Kidney (tissue), 14 donors: ENCODE results near the gene ANKRD17. TPM values are rescaled to one million over a fixed set of nuclear protein-coding genes. Genes with fewer than 3 reads are reported as not detected.

Experiments
- DNase-seq, 5 donors: peaks; one replicate each; pipeline ENCODE4 v3.0.0-alpha.2; 2013 to 2020
- FAIRE-seq: peaks from 2 replicates; lab custom pipeline; 2012; peaks lifted over from hg19 to GRCh38; lab: Jason Lieb, UNC
- H3K27ac ChIP-seq, 2 donors: one replicate each; pipeline ENCODE4 v1.7.0; 2013; ENCODE audit warnings: low read depth in 2 of 2, low read length in 2 of 2, inconsistent platforms in 1 of 2
- H3K27me3 ChIP-seq: one replicate; pipeline ENCODE4 v1.7.1; 2013; ENCODE audit warnings: low read length, inconsistent platforms; ENCODE audit not compliant: control insufficient read depth, insufficient read depth
- H3K36me3 ChIP-seq, 3 donors: one replicate each; pipeline versions ENCODE4 v1.7.0 to v1.7.1; 2013; ENCODE audit warnings: low read length in 3 of 3, control low read depth in 1 of 3, inconsistent platforms in 1 of 3; ENCODE audit not compliant: insufficient read depth in 3 of 3, control insufficient read depth in 2 of 3
- H3K4me1 ChIP-seq, 3 donors: one replicate each; pipeline versions ENCODE4 v1.7.0 to v1.7.1; 2013; ENCODE audit warnings: low read length in 3 of 3, inconsistent platforms in 1 of 3, low read depth in 1 of 3; ENCODE audit not compliant: control insufficient read depth in 2 of 3, insufficient read depth in 2 of 3
- H3K4me3 ChIP-seq, 3 donors: one replicate each; pipeline versions ENCODE4 v1.7.0 to v1.8.1; 2013; ENCODE audit warnings: low read length in 3 of 3, control low read depth in 1 of 3, inconsistent platforms in 1 of 3
- H3K9ac ChIP-seq, 3 donors: one replicate each; pipeline versions ENCODE4 v1.7.0 to v1.7.1; 2013; ENCODE audit warnings: low read length in 3 of 3, control low read depth in 1 of 3, inconsistent platforms in 1 of 3
- H3K9me3 ChIP-seq, 3 donors: one replicate each; pipeline versions ENCODE4 v1.7.0 to v1.7.1; 2013; ENCODE audit warnings: low read length in 3 of 3, control low read depth in 1 of 3, inconsistent platforms in 1 of 3; ENCODE audit not compliant: control insufficient read depth in 2 of 3, insufficient read depth in 1 of 3
- intact Hi-C: fragments of 100-400 bp; cut with DNase I; formaldehyde crosslinking; loops from one replicate; pipeline ENCODE4 v1.11.1; 2022
- polyA plus RNA-seq: library from polyadenylated mRNA; stranded (reverse); fragments of 350-450 nt; fragmentation: Illumina TruSeq; extraction: RNeasy Lipid Tissue Mini Kit (QIAGEN cat#74804); gene quantifications from one replicate; pipeline ENCODE4 v1.2.3, GENCODE V29; 2014; ENCODE audit warnings: low read depth, low replicate concordance; ENCODE audit not compliant: insufficient read depth
- total RNA-seq: library from RNA; stranded (reverse); fragmentation: NEBNext Ultra II Directional; extraction: Animal tissue kit (Norgen Biotek cat#: 25700); gene quantifications from one replicate; pipeline ENCODE4 v1.2.1, GENCODE V29; 2021
- TF ChIP-seq, protein P1 (sequence below): IDR thresholded peaks from 3 replicates; pipeline ENCODE4 v1.5.1; 2012; ENCODE audit warnings: mild to moderate bottlenecking, moderate library complexity, borderline replicate concordance; ENCODE audit not compliant: insufficient read depth; ENCODE audit errors: extremely low read depth
- donor health status: control.
- donor health status: control.
- donor health status: control.
- donor health status: control.
- donor health status: control.
- donor health status: DM: yes; HTN: yes; CAD: no.
- donor health status: Normal renal cell carcinoma (clear cell type).

Gene ANKRD17
- total and polyA plus RNA-seq, 2 donors from 2014 or later: 13.3 to 67.7 TPM

DNA sequence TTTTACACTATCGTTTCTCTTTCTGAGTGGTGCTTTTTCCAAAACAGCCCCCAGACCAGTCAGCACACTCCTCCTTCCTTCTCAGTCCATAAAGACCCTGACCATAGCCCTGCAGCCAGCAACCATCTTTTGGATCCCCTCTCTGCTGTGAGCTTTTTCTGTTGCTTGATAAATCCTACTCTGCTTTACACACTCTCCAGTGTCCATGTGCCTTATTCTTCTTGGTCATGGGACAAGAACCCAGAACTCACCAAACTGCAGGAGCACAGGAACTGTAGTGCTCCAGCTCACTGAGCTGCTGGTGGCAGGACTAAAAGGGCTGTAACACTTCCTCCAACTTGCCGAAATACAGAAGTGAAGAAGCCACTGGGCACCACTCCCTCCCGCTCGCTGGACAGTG lies 221.5 kb downstream of the ANKRD17 start:
- no peak overlapping the region for H3K27ac ChIP-seq
- H3K9ac ChIP-seq: no peak overlapping the region
- FAIRE-seq: no peak
- peaks cover 0 to 16% (median 3%) of the 10 kb centered on the region in 3 donors for H3K9me3 ChIP-seq
- no peaks in the 10 kb centered on the region for H3K36me3 ChIP-seq
- H3K4me3 ChIP-seq: no peak overlapping the region
- intact Hi-C loops: no loop called here
- no peaks in the 10 kb centered on the region for H3K27me3 ChIP-seq
- TF ChIP-seq, protein P1, sequence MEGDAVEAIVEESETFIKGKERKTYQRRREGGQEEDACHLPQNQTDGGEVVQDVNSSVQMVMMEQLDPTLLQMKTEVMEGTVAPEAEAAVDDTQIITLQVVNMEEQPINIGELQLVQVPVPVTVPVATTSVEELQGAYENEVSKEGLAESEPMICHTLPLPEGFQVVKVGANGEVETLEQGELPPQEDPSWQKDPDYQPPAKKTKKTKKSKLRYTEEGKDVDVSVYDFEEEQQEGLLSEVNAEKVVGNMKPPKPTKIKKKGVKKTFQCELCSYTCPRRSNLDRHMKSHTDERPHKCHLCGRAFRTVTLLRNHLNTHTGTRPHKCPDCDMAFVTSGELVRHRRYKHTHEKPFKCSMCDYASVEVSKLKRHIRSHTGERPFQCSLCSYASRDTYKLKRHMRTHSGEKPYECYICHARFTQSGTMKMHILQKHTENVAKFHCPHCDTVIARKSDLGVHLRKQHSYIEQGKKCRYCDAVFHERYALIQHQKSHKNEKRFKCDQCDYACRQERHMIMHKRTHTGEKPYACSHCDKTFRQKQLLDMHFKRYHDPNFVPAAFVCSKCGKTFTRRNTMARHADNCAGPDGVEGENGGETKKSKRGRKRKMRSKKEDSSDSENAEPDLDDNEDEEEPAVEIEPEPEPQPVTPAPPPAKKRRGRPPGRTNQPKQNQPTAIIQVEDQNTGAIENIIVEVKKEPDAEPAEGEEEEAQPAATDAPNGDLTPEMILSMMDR: no peak
- no peak for DNase-seq
- H3K4me1 ChIP-seq: no peaks in the 10 kb centered on the region

DNA sequence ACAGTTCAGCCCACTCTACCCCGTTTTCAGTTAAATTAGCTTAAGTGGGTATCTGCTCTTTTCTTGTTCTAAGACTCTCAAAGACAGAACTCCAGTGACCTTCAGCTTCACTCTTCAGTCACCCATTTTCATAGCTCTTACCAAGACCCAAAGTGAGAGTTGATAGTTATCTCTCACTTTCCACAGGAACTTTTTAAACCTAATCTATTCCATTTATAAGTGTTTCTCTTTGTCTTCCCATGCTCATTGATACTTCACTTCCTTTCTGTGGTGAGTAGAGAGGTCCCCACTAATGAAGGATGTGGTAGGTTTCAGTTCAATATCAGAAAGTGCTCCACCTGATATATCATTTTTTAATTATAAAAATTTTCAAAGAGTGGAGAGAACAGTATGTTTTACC lies 222.5 kb downstream of the ANKRD17 start:
- intact Hi-C loops: no loop called here
- Histone ChIP-seq H3K27ac (no peak overlapping the region), H3K9me3 (peaks cover 0 to 16% (median 3%) of the 10 kb centered on the region in 3 donors), H3K9ac (no peak overlapping the region), H3K4me3 (no peak overlapping the region), H3K27me3 (no peaks in the 10 kb centered on the region), H3K36me3 (no peaks in the 10 kb centered on the region), H3K4me1 (no peaks in the 10 kb centered on the region)
- DNase-seq (no peak), FAIRE-seq (no peak)
- TF ChIP-seq, protein P1: no peak

DNA sequence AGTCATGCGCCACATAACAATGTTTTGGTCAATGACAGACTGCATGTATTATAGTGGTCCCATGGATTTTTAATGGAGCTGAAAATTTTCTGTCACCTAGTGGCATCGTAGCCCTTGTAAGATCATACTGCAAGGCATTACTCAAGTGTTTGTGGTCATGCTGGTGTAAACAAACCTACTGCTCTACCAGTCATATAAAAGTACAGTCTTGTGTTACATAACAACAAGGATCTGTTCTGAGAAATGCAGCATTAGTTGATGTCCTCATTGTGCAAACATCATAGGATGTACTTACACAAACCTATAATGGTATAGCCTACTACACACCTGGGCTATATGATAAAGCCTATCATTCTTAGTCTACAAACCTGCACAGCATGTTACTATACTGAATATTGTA lies 223.7 kb downstream of the ANKRD17 start:
- H3K27me3 ChIP-seq: no peaks in the 10 kb centered on the region
- no peak overlapping the region for H3K27ac ChIP-seq
- FAIRE-seq (no peak), DNase-seq (no peak)
- H3K9ac ChIP-seq: no peak overlapping the region
- no peaks in the 10 kb centered on the region for H3K36me3 ChIP-seq
- intact Hi-C loops: no loop called here
- H3K4me1 ChIP-seq: no peaks in the 10 kb centered on the region
- H3K9me3 ChIP-seq: peaks cover 0 to 16% (median 3%) of the 10 kb centered on the region in 3 donors
- H3K4me3 ChIP-seq: no peak overlapping the region
- TF ChIP-seq, protein P1: no peak

DNA sequence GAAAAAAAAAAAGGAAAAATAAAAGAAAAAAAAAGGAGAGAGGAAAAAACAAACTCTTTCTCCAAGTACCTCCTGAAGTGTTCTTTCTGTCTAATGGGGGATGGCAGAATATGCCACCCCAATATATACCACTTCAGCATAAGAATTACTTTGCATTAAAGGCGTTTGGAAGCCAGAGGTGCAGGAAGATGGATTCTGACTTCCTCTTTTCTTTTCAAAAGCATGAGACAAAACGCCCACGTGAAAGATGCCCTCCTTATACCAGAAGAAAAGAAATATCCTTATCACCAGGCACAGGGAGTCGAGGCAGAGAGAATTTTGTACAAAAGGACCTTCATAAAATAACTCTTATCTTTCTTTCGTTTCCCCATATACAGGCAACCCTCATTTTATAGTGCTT lies 230.0 kb downstream of the ANKRD17 start:
- no peak overlapping the region for H3K4me3 ChIP-seq
- FAIRE-seq (no peak), DNase-seq (no peak)
- no peaks in the 10 kb centered on the region for H3K9me3 ChIP-seq
- no peaks in the 10 kb centered on the region for H3K36me3 ChIP-seq
- no peak overlapping the region for H3K9ac ChIP-seq
- no peak overlapping the region for H3K27ac ChIP-seq
- H3K4me1 ChIP-seq: no peaks in the 10 kb centered on the region
- TF ChIP-seq, protein P1: no peak
- intact Hi-C loops: no loop called here
- no peaks in the 10 kb centered on the region for H3K27me3 ChIP-seq
